Neural crest cell (in vitro differentiated cells): ENCODE results near the gene PRKCA. TPM values are rescaled to one million over a fixed set of nuclear protein-coding genes. Genes with fewer than 3 reads are reported as not detected.
"Not testable (repeated sequence)": the region's sequence is repeated elsewhere in the genome, so short reads cannot be mapped to it uniquely, and the experiment has no call there.

ENCODE experiments used
- DNase-seq: peaks from one replicate; pipeline ENCODE4 v3.0.0; 2021; ENCODE audit warnings: low read depth, mixed read lengths, low spot score
- H3K27ac Mint-ChIP-seq: one replicate; pipeline ENCODE4 v1.8.0; 2021; ENCODE audit warnings: mild to moderate bottlenecking, mixed read lengths; ENCODE audit not compliant: unreplicated experiment
- H3K27me3 Mint-ChIP-seq: 2 replicates; pipeline ENCODE4 v1.8.0; 2021; ENCODE audit warnings: low read depth, mild to moderate bottlenecking, mixed read lengths
- H3K36me3 Mint-ChIP-seq: 2 replicates; pipeline ENCODE4 v1.8.0; 2021; ENCODE audit warnings: low read depth, mild to moderate bottlenecking, mixed read lengths
- H3K4me1 Mint-ChIP-seq: 2 replicates; pipeline ENCODE4 v1.8.0; 2021; ENCODE audit warnings: mixed read lengths
- H3K4me3 Mint-ChIP-seq: one replicate; pipeline ENCODE4 v1.8.0; 2021; ENCODE audit warnings: mild to moderate bottlenecking, mixed read lengths
- H3K9me3 Mint-ChIP-seq: 2 replicates; pipeline ENCODE4 v1.8.0; 2021; ENCODE audit warnings: mixed read lengths
- CTCF ChIP-seq: fragments of 200-600 bp; sonication (generic); conservative IDR thresholded peaks from 2 replicates; pipeline ENCODE4 v1.5.0; 2021; ENCODE audit warnings: antibody characterized with exemption, mild to moderate bottlenecking
- total RNA-seq: library from RNA; stranded (reverse); gene quantifications from 2 replicates; pipeline ENCODE4 v1.2.1, GENCODE V29; 2021

PRKCA gene
- total RNA-seq, 1 donor from 2014 or later: 22.7 TPM

- Mint-ChIP-seq H3K27me3 (no peaks in the 10 kb centered on the region), H3K4me1 (peaks cover 22% of the 10 kb centered on the region), H3K27ac (no peak overlapping the region), H3K4me3 (no peak overlapping the region), H3K36me3 (peaks cover 12% of the 10 kb centered on the region), H3K9me3 (peaks cover 20% of the 10 kb centered on the region)
- no peak for TF ChIP-seq CTCF
- no peak for DNase-seq
These were observed 310.6 kb downstream of the PRKCA start for GRCh38 chr17:66612993-66613392.

GRCh38 chr17:66614469-66614868 lies 312.1 kb downstream of the PRKCA start:
- H3K4me3 Mint-ChIP-seq: no peak overlapping the region
- peaks cover 9% of the 10 kb centered on the region for H3K36me3 Mint-ChIP-seq
- H3K9me3 Mint-ChIP-seq: peaks cover 16% of the 10 kb centered on the region
- no peaks in the 10 kb centered on the region for H3K27me3 Mint-ChIP-seq
- no peak overlapping the region for H3K27ac Mint-ChIP-seq
- H3K4me1 Mint-ChIP-seq: peaks cover 22% of the 10 kb centered on the region
- TF ChIP-seq CTCF: no peak
- DNase-seq: no peak

GRCh38 chr17:66619206-66619605 lies 316.8 kb downstream of the PRKCA start:
- no peaks in the 10 kb centered on the region for H3K27me3 Mint-ChIP-seq
- H3K4me1 Mint-ChIP-seq: peaks cover 16% of the 10 kb centered on the region
- no peak for DNase-seq
- no peak for TF ChIP-seq CTCF
- H3K4me3 Mint-ChIP-seq: no peak overlapping the region
- H3K36me3 Mint-ChIP-seq: peaks cover 3% of the 10 kb centered on the region
- no peak overlapping the region for H3K27ac Mint-ChIP-seq
- H3K9me3 Mint-ChIP-seq: peaks cover 4% of the 10 kb centered on the region

GRCh38 chr17:66620528-66620927 lies 318.1 kb downstream of the PRKCA start:
- Mint-ChIP-seq H3K27me3 (no peaks in the 10 kb centered on the region), H3K4me3 (no peak overlapping the region), H3K9me3 (peaks cover 7% of the 10 kb centered on the region), H3K4me1 (peaks cover 10% of the 10 kb centered on the region), H3K27ac (no peak overlapping the region), H3K36me3 (peaks cover 3% of the 10 kb centered on the region)
- no peak for DNase-seq
- TF ChIP-seq CTCF: no peak

GRCh38 chr17:66624630-66625029 lies 322.2 kb downstream of the PRKCA start:
- not testable (repeated sequence) for H3K27ac Mint-ChIP-seq, DNase-seq, H3K9me3 Mint-ChIP-seq, H3K27me3 Mint-ChIP-seq, H3K36me3 Mint-ChIP-seq, H3K4me3 Mint-ChIP-seq
- peaks cover 10% of the 10 kb centered on the region for H3K4me1 Mint-ChIP-seq

- Mint-ChIP-seq H3K27ac (no peak overlapping the region), H3K4me1 (peaks cover 8% of the 10 kb centered on the region), H3K9me3 (peaks cover 4% of the 10 kb centered on the region), H3K4me3 (no peak overlapping the region), H3K36me3 (peaks cover 3% of the 10 kb centered on the region), H3K27me3 (no peaks in the 10 kb centered on the region)
- TF ChIP-seq CTCF: peak; percentile 72
- DNase-seq: no peak
These were observed 322.9 kb downstream of the PRKCA start for GRCh38 chr17:66625311-66625767.
